ENCODE data around the gene AZU1. TPM values are rescaled to one million over a fixed set of nuclear protein-coding genes. Genes with fewer than 3 reads are reported as not detected.

The AZU1 gene
- total and polyA plus RNA-seq, 2 of the 8 experiments (the other 6 are each of a cell fraction or from before 2014, with no cell fraction given), result 0.80 to 1.3 TPM

DNA sequence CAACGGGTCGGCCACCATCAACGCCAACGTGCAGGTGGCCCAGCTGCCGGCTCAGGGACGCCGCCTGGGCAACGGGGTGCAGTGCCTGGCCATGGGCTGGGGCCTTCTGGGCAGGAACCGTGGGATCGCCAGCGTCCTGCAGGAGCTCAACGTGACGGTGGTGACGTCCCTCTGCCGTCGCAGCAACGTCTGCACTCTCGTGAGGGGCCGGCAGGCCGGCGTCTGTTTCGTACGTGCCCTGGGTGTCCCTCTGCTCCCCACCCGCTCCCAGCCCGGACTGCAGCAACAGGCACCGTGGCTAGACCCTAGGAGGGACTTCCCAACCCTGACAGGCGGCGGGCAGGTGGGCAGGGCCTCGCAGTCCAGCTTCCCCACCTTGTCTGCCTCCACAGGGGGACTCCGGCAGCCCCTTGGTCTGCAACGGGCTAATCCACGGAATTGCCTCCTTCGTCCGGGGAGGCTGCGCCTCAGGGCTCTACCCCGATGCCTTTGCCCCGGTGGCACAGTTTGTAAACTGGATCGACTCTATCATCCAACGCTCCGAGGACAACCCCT is 28.0 kb downstream of the AZU1 start:
- Histone ChIP-seq H2BK15ac (ENCODE audit: low read length) (no peak overlapping the region), H3K9ac (replicated peaks in 1 of 4; ENCODE audit: extremely low read depth in 1 of 4, low read depth in 3 of 4, low read length in 3 of 4) (no peak overlapping the region), H3K79me2 (ENCODE audit: control insufficient read depth in 1 of 2, insufficient read depth in 2 of 2, low read length in 2 of 2) (no peaks in the 10 kb centered on the region), H4K8ac (ENCODE audit: extremely low read depth, insufficient read depth, low read length) (no peak overlapping the region), H3K23ac (ENCODE audit: insufficient read length) (no peak overlapping the region), H3K14ac (ENCODE audit: insufficient read length) (no peak overlapping the region), H3K56ac (replicated peaks; ENCODE audit: insufficient read length, low read depth, low read length) (no peak overlapping the region), H2BK12ac (ENCODE audit: low read depth, low read length) (no peak overlapping the region), H2BK20ac (ENCODE audit: low read length) (no peak overlapping the region), H4K91ac (replicated peaks; ENCODE audit: insufficient read length, low read length) (no peak overlapping the region), H4K20me1 (replicated peaks in 1 of 2; ENCODE audit: control insufficient read depth in 1 of 2, insufficient read depth in 2 of 2, low read length in 2 of 2) (peaks cover 0 to 3% of the 10 kb centered on the region in 2 experiments), H2BK5ac (ENCODE audit: low read depth, low read length) (0 out of 2 replicates have a peak overlapping the region, but pooled peaks have one; percentile 24), H3K9me3 (ENCODE audit: insufficient read depth in 2 of 2, low read depth in 1 of 2, low read length in 1 of 2) (no peaks in the 10 kb centered on the region), H3K23me2 (ENCODE audit: low read depth, low read length) (no peaks in the 10 kb centered on the region; the same call in 1 of the 2 replicates), H3K79me1 (ENCODE audit: low read depth, low read length) (no peaks in the 10 kb centered on the region), H3K4ac (replicated peaks; ENCODE audit: insufficient read length, low read depth, low read length) (no peak overlapping the region), H3K36me3 (ENCODE audit: control insufficient read depth in 2 of 4, insufficient read depth in 4 of 4, low read length in 3 of 4) (no peaks in the 10 kb centered on the region), H3K27ac (ENCODE audit: low read depth, low read length) (no peak overlapping the region), H2AFZ (ENCODE audit: low read length) (no peak overlapping the region), H4K5ac (ENCODE audit: insufficient read length, low read depth, low read length) (no peak overlapping the region), H2BK120ac (replicated peaks; ENCODE audit: low read depth, low read length) (no peak overlapping the region), H3K4me3 (ENCODE audit: extremely low read depth in 1 of 4, insufficient read depth in 2 of 4, low read depth in 3 of 4, low read length in 4 of 4) (no peak overlapping the region), H3K18ac (ENCODE audit: extremely low read depth, low read length) (no peak overlapping the region), H3K4me2 (ENCODE audit: insufficient read depth in 1 of 2, low read depth in 2 of 2, low read length in 2 of 2) (no peak overlapping the region), H2AK5ac (ENCODE audit: low read depth, low read length) (no peak overlapping the region), H3K4me1 (replicated peaks in 1 of 4; ENCODE audit: control insufficient read depth in 3 of 4, insufficient read depth in 4 of 4, low read length in 3 of 4) (no peaks in the 10 kb centered on the region; a peak in 2 of 7 replicates), H3K27me3 (replicated peaks in 1 of 4; ENCODE audit: control insufficient read depth in 3 of 4, extremely low read depth in 1 of 4, insufficient read depth in 3 of 4, low read length in 3 of 4) (peaks cover 7 to 17% (median 11%) of the 10 kb centered on the region in 4 experiments)
- FAIRE-seq (no peak), DNase-seq (ENCODE audit: low read depth in 1 of 2, low spot score in 2 of 2) (no peak)
- TF ChIP-seq SAP30 (IDR thresholded peaks at IDR 0.05; ENCODE audit: insufficient read depth, insufficient replicate concordance, low read length) (no peak), HDAC2 (IDR thresholded peaks at IDR 0.05; ENCODE audit: borderline replicate concordance in 1 of 2, low read depth in 2 of 2, low read length in 2 of 2) (no peak), KDM1A (IDR thresholded peaks at IDR 0.05; ENCODE audit: borderline replicate concordance, low read length) (peak; percentile 50; the same call in 1 of the 2 replicates)
- TF ChIP-seq, protein P1, sequence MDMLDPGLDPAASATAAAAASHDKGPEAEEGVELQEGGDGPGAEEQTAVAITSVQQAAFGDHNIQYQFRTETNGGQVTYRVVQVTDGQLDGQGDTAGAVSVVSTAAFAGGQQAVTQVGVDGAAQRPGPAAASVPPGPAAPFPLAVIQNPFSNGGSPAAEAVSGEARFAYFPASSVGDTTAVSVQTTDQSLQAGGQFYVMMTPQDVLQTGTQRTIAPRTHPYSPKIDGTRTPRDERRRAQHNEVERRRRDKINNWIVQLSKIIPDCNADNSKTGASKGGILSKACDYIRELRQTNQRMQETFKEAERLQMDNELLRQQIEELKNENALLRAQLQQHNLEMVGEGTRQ (IDR thresholded peaks at IDR 0.05; ENCODE audit: low read length), result no peak
- 90% methylated on average over 38 of the region's 40 CpGs; no CpG with 5 or more reads in 1 of the 2 experiments for WGBS, 2 experiments (ENCODE audit: extremely low coverage in 1 of 2, insufficient coverage in 1 of 2, insufficient read length in 1 of 2, insufficient replicate concordance in 2 of 2, low coverage in 1 of 2, low lambda C conversion rate in 2 of 2, missing lambda C conversion rate in 1 of 2)
- POLR2A ChIA-PET (ENCODE audit: partially characterized antibody), result interaction anchor here (0.7 to 1.9 kb wide), 6 partner anchors 10 to 83 kb away, joined by 4 to 5 read pairs (median 4); partner anchors contain the start of gene PRTN3
- CTCF ChIA-PET (ENCODE audit: partially characterized antibody), result interaction anchor here (1.0 to 3.3 kb wide), 15 partner anchors 8 to 225 kb away, joined by 3 to 18 read pairs (median 4); partner anchors contain the start of gene AZU1
